Measurements from ENCODE around the gene POLH. TPM values are rescaled to one million over a fixed set of nuclear protein-coding genes. Genes with fewer than 3 reads are reported as not detected.

POLH gene
- total and polyA plus RNA-seq, 9 of the 15 experiments (the other 6 are each of a cell fraction or from before 2014, with no cell fraction given): 5.8 to 31.6 (median 20.6) TPM

- TF ChIP-seq, protein P1, sequence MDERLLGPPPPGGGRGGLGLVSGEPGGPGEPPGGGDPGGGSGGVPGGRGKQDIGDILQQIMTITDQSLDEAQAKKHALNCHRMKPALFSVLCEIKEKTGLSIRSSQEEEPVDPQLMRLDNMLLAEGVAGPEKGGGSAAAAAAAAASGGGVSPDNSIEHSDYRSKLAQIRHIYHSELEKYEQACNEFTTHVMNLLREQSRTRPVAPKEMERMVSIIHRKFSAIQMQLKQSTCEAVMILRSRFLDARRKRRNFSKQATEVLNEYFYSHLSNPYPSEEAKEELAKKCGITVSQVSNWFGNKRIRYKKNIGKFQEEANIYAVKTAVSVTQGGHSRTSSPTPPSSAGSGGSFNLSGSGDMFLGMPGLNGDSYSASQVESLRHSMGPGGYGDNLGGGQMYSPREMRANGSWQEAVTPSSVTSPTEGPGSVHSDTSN (CRISPR knock-in tag; IDR thresholded peaks at IDR 0.05; ENCODE audit: low read depth): no peak
- TF ChIP-seq, protein P1 (tag; conservative IDR thresholded peaks at IDR 0.05; ENCODE audit: low read depth): peak; percentile 46
- TF ChIP-seq ZNF24 (IDR thresholded peaks at IDR 0.05): no peak
- TF ChIP-seq RBBP5 (IDR thresholded peaks at IDR 0.05; ENCODE audit: borderline replicate concordance, insufficient read depth, low read length, poor library complexity, severe bottlenecking): peak; percentile 25
- TF ChIP-seq HNRNPL (IDR thresholded peaks at IDR 0.05; ENCODE audit: low read depth, low read length): no peak
- no peak for TF ChIP-seq ZNF280A (IDR thresholded peaks at IDR 0.05; ENCODE audit: low read depth, partially characterized antibody)
- TF ChIP-seq BHLHE40 (IDR thresholded peaks at IDR 0.05; ENCODE audit: low read length): no peak
- TF ChIP-seq SNIP1 (IDR thresholded peaks at IDR 0.05; ENCODE audit: low read depth): no peak
- no peak for TF ChIP-seq U2AF1 (optimal IDR thresholded peaks at IDR 0.05; ENCODE audit: low read depth, low read length)
- TF ChIP-seq ZNF830 (CRISPR knock-in tag; IDR thresholded peaks at IDR 0.05): no peak
- peak; percentile 80 for TF ChIP-seq ETV1 (tag; conservative IDR thresholded peaks at IDR 0.05; ENCODE audit: low read depth)
- TF ChIP-seq POLR2H (tag; IDR thresholded peaks at IDR 0.05; ENCODE audit: low read depth): no peak
- TF ChIP-seq NFE2 (IDR thresholded peaks at IDR 0.05; ENCODE audit: low read depth): peak; percentile 70
- peak; percentile 61 to 81; a peak in 3 of 4 replicates for TF ChIP-seq SRF (CRISPR knock-in tag; IDR thresholded peaks at IDR 0.05)
- no peak for TF ChIP-seq ZNF766 (CRISPR knock-in tag; conservative IDR thresholded peaks at IDR 0.05)
- peak; percentile 99 for TF ChIP-seq AFF4 (CRISPR knock-in tag; IDR thresholded peaks at IDR 0.05)
- TF ChIP-seq ZNF668 (CRISPR knock-in tag; IDR thresholded peaks at IDR 0.05): no peak
- TF ChIP-seq ZKSCAN1 (IDR thresholded peaks at IDR 0.05; ENCODE audit: low read depth, low read length): no peak
- TF ChIP-seq GATAD2B (IDR thresholded peaks at IDR 0.05; ENCODE audit: borderline replicate concordance): no peak
- TF ChIP-seq ILF3 (IDR thresholded peaks at IDR 0.05; ENCODE audit: borderline replicate concordance): no peak
- TF ChIP-seq FOXJ2 (tag; IDR thresholded peaks at IDR 0.05): peak; percentile 90
These were observed 51.2 kb downstream of the POLH start (continued) for GRCh38 chr6:43627008-43627825.
